ENCODE results near the gene CELSR1. TPM values are rescaled to one million over a fixed set of nuclear protein-coding genes. Genes with fewer than 3 reads are reported as not detected.

CELSR1 gene
- total RNA-seq, 1 donor from 2014 or later: 27.6 TPM

DNA sequence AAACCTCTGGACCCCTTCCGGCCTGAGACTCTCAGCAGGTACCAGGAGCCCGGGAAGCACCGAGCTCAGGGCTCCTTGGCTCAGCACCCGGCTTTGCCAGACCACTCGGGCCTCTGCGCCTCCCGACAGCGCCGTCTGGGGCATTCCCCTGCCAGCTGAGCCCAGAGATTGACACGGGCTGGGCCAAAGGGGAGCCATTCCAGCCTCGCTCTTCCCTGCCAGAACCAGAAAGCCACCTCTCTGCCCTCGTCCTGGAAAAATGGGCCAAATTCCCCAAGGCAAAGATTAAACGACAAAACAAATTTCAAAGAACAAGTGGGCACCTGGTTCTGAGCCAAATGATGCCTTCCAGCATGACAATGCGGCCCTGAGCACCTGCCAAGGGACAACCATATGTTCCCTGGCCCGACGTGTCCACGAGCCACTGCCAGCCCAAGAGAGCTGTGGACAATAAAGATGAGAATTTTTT is 59.3 kb downstream of the CELSR1 start:
- Mint-ChIP-seq H3K9me3 (ENCODE audit: unreplicated experiment) (peaks cover 5% of the 10 kb centered on the region), H3K4me1 (ENCODE audit: low read depth, unreplicated experiment) (peaks cover 16% of the 10 kb centered on the region), H3K27me3 (ENCODE audit: low read depth, unreplicated experiment) (no peaks in the 10 kb centered on the region), H3K4me3 (ENCODE audit: unreplicated experiment) (no peak overlapping the region), H3K36me3 (ENCODE audit: low read depth, unreplicated experiment) (peaks cover 2% of the 10 kb centered on the region), H3K27ac (ENCODE audit: unreplicated experiment) (no peak overlapping the region)
- FAIRE-seq: no peak
- Histone ChIP-seq H3K27me3 (ENCODE audit: insufficient read depth, low read length) (peaks cover 3% of the 10 kb centered on the region), H3K4me1 (ENCODE audit: insufficient read depth, low read length) (no peaks in the 10 kb centered on the region), H3K27ac (ENCODE audit: low read depth, low read length) (no peak overlapping the region), H3K4me2 (ENCODE audit: low read length) (no peak overlapping the region), H4K20me1 (ENCODE audit: insufficient read depth, low read length) (peaks cover 33% of the 10 kb centered on the region), H3K4me3 (ENCODE audit: insufficient read depth, low read depth, low read length) (no peak overlapping the region), H3K79me2 (ENCODE audit: insufficient read depth, low read length) (no peaks in the 10 kb centered on the region), H3K9ac (ENCODE audit: low read length) (no peak overlapping the region), H2AFZ (ENCODE audit: low read depth, low read length) (no peak overlapping the region), H3K36me3 (ENCODE audit: insufficient read depth, low read length) (no peaks in the 10 kb centered on the region), H3K9me3 (ENCODE audit: insufficient read depth, low read depth, low read length) (peaks cover 3% of the 10 kb centered on the region)
- no peak for DNase-seq (ENCODE audit: low read depth)
- TF ChIP-seq, protein P1, sequence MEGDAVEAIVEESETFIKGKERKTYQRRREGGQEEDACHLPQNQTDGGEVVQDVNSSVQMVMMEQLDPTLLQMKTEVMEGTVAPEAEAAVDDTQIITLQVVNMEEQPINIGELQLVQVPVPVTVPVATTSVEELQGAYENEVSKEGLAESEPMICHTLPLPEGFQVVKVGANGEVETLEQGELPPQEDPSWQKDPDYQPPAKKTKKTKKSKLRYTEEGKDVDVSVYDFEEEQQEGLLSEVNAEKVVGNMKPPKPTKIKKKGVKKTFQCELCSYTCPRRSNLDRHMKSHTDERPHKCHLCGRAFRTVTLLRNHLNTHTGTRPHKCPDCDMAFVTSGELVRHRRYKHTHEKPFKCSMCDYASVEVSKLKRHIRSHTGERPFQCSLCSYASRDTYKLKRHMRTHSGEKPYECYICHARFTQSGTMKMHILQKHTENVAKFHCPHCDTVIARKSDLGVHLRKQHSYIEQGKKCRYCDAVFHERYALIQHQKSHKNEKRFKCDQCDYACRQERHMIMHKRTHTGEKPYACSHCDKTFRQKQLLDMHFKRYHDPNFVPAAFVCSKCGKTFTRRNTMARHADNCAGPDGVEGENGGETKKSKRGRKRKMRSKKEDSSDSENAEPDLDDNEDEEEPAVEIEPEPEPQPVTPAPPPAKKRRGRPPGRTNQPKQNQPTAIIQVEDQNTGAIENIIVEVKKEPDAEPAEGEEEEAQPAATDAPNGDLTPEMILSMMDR (IDR thresholded peaks at IDR 0.05; ENCODE audit: insufficient read depth, low read depth, low read length): no peak
- TF ChIP-seq EZH2 (IDR thresholded peaks at IDR 0.05; ENCODE audit: insufficient read depth, low read length): no peak

DNA sequence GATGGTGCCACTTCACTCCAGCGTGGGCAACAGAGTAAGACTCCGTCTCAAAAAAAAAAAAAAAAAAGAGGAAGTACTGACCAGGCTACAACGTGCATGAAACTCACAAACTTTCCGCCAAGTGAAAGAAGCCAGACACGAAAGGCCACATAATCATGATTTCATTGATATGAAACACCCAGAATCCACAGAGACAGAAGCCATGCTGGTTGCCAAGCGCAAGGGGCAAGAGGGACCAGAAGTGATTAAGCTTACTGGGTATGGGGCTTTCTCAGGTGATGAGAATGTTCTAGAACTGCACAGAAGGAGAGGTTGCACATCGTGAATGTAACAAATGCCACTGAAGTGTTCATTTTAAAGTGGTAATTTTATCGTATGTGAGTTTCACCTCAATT is 60.9 kb downstream of the CELSR1 start:
- Histone ChIP-seq H3K36me3 (ENCODE audit: insufficient read depth, low read length) (no peaks in the 10 kb centered on the region), H3K79me2 (ENCODE audit: insufficient read depth, low read length) (no peaks in the 10 kb centered on the region), H3K9me3 (ENCODE audit: insufficient read depth, low read depth, low read length) (no peaks in the 10 kb centered on the region), H3K9ac (ENCODE audit: low read length) (no peak overlapping the region), H3K27me3 (ENCODE audit: insufficient read depth, low read length) (peaks cover 3% of the 10 kb centered on the region), H3K4me1 (ENCODE audit: insufficient read depth, low read length) (peaks cover 8% of the 10 kb centered on the region), H3K4me3 (ENCODE audit: insufficient read depth, low read depth, low read length) (no peak overlapping the region), H2AFZ (ENCODE audit: low read depth, low read length) (no peak overlapping the region), H3K27ac (ENCODE audit: low read depth, low read length) (no peak overlapping the region), H3K4me2 (ENCODE audit: low read length) (no peak overlapping the region), H4K20me1 (ENCODE audit: insufficient read depth, low read length) (peaks cover 30% of the 10 kb centered on the region)
- peaks cover 5% of the 10 kb centered on the region for H3K9me3 Mint-ChIP-seq (ENCODE audit: unreplicated experiment)
- H3K27ac Mint-ChIP-seq (ENCODE audit: unreplicated experiment): no peak overlapping the region
- peaks cover 23% of the 10 kb centered on the region for H3K4me1 Mint-ChIP-seq (ENCODE audit: low read depth, unreplicated experiment)
- H3K36me3 Mint-ChIP-seq (ENCODE audit: low read depth, unreplicated experiment): peaks cover 4% of the 10 kb centered on the region
- TF ChIP-seq, protein P1 (IDR thresholded peaks at IDR 0.05; ENCODE audit: insufficient read depth, low read depth, low read length): no peak
- no peak for TF ChIP-seq EZH2 (IDR thresholded peaks at IDR 0.05; ENCODE audit: insufficient read depth, low read length)
- H3K4me3 Mint-ChIP-seq (ENCODE audit: unreplicated experiment): no peak overlapping the region
- no peaks in the 10 kb centered on the region for H3K27me3 Mint-ChIP-seq (ENCODE audit: low read depth, unreplicated experiment)
- DNase-seq (ENCODE audit: low read depth): no peak
- FAIRE-seq: no peak

DNA sequence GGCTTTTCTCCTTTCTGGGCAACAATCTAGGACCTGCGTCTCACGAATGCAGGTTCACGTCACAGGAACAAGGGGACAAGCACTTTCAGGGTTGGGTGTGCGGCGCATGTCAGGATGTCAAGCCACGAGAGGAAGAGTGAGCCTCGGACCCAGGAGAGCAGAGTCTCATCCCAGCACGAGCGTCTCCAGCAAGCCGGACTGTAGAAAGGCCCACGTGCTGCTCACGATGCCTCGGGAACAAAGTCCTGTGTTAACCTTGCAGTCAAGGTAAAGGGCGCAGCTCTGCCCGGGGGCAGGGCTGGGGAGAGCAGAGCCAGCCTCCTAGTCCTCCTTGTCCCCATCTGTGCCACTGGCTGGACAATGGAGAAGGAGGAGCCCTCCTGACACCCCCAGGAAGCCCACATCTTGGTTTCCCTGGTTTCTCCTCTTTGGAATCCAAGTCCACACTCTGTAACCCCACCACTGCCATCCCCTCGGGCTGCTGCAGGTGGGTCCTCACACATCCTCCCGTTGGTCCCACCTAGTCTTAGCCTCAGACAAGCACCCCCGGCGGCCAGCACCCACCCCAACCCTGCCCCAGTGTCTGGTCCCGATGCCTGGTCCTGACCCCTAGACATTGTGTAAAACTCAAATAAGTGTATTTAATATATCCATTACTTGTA is 63.4 kb downstream of the CELSR1 start:
- TF ChIP-seq, protein P1 (IDR thresholded peaks at IDR 0.05; ENCODE audit: insufficient read depth, low read depth, low read length): no peak
- no peak for TF ChIP-seq EZH2 (IDR thresholded peaks at IDR 0.05; ENCODE audit: insufficient read depth, low read length)
- Mint-ChIP-seq H3K36me3 (ENCODE audit: low read depth, unreplicated experiment) (peaks cover 6% of the 10 kb centered on the region), H3K27ac (ENCODE audit: unreplicated experiment) (no peak overlapping the region), H3K27me3 (ENCODE audit: low read depth, unreplicated experiment) (no peaks in the 10 kb centered on the region), H3K4me3 (ENCODE audit: unreplicated experiment) (no peak overlapping the region), H3K9me3 (ENCODE audit: unreplicated experiment) (peaks cover 11% of the 10 kb centered on the region), H3K4me1 (ENCODE audit: low read depth, unreplicated experiment) (peaks cover 13% of the 10 kb centered on the region)
- H3K9ac ChIP-seq (ENCODE audit: low read length): no peak overlapping the region
- no peaks in the 10 kb centered on the region for H3K27me3 ChIP-seq (ENCODE audit: insufficient read depth, low read length)
- H3K9me3 ChIP-seq (ENCODE audit: insufficient read depth, low read depth, low read length): no peaks in the 10 kb centered on the region
- H3K4me3 ChIP-seq (ENCODE audit: insufficient read depth, low read depth, low read length): no peak overlapping the region
- peaks cover 10% of the 10 kb centered on the region for H3K4me1 ChIP-seq (ENCODE audit: insufficient read depth, low read length)
- DNase-seq (ENCODE audit: low read depth) (no peak), FAIRE-seq (no peak)
- no peaks in the 10 kb centered on the region for H3K36me3 ChIP-seq (ENCODE audit: insufficient read depth, low read length)
- H3K79me2 ChIP-seq (ENCODE audit: insufficient read depth, low read length): no peaks in the 10 kb centered on the region
- no peak overlapping the region for H2AFZ ChIP-seq (ENCODE audit: low read depth, low read length)
- H3K27ac ChIP-seq (ENCODE audit: low read depth, low read length): no peak overlapping the region
- peaks cover 22% of the 10 kb centered on the region for H4K20me1 ChIP-seq (ENCODE audit: insufficient read depth, low read length)
- H3K4me2 ChIP-seq (ENCODE audit: low read length): no peak overlapping the region
